HPDE6-E6E7 (cell line): ENCODE data around the gene CD9.
"Not testable (repeated sequence)": the region's sequence is repeated elsewhere in the genome, so short reads cannot be mapped to it uniquely, and the experiment has no call there.

Source experiments
- DNase-seq: peaks from one replicate; pipeline ENCODE4 v3.0.0; 2011; ENCODE audit warnings: missing footprints; ENCODE audit errors: extremely low spot score

Gene CD9

GRCh38 chr12:6199531-6200255 is 507 bp upstream of the CD9 start:
- DNase-seq, result no peak

DNA sequence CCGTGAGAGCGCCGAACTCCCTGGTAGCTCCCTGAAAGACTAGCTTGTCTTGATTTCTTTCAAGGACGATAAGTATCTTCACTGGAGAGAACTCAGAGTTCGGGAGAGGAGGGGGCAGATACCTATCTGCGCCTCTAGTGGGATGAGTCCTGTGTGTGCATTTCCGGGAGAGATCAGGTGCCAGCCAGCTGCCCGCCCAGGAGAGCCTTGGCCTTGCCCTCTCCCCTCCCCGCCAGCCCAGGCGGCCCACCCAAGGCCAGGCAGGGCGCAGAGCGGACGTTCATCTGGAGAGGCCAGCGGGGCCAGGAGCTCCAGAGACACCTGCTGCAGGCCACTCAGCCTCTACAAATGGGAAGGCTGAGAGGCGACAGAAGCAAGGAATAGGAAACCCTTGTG is 1.0 kb downstream of the CD9 start:
- no peak for DNase-seq

GRCh38 chr12:6201826-6202225 is 1.6 kb downstream of the CD9 start:
- DNase-seq, result no peak

GRCh38 chr12:6202304-6202703 is 2.1 kb downstream of the CD9 start:
- DNase-seq, result no peak

GRCh38 chr12:6202846-6203245 is 2.6 kb downstream of the CD9 start:
- DNase-seq, result no peak

- no peak for DNase-seq
Observed at GRCh38 chr12:6203601-6204000, 3.4 kb downstream of the CD9 start.

- no peak for DNase-seq
Observed at GRCh38 chr12:6204533-6205143, 4.4 kb downstream of the CD9 start.

DNA sequence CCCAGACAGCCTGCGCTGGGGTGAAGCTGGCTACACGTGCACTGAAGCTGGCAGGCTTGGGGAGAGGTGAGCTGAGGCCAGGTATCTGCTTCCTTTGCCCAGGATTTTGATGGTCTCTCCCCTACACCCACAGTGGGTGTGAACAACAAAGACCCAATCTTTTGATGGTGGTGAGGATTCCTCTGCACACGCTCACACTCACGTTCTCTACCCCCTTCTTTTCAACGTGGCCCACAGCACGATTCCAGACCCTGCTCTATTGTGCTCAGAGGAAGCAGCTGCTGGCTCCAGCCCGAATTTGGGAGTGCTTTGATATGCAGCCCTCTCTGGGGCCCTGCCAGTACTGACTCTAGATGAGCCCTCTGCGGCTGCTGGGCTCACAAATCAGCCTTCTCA is 4.9 kb downstream of the CD9 start:
- no peak for DNase-seq

- DNase-seq, result no peak
Observed at GRCh38 chr12:6205761-6206160, 5.6 kb downstream of the CD9 start.

DNA sequence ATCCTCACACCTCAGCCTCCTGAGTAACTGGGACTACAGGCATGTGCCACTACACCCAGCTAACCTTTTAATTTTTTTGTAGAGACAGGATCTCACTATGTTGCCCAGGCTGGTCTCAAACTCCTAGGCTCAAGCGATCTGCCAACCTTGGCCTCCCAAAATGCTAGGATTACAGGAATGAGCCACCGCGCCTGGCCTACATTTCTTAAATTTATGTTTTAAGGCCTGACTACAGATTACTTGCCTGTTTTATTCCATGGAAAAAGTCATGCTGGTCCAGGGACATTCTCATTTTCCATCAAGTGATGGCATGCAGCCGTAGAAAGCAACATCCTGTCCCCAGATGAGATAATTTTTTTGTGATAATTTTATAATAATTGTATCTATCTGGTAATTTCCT is 6.1 kb downstream of the CD9 start:
- no peak for DNase-seq

GRCh38 chr12:6207259-6207925 is 7.2 kb downstream of the CD9 start:
- DNase-seq, result no peak

DNA sequence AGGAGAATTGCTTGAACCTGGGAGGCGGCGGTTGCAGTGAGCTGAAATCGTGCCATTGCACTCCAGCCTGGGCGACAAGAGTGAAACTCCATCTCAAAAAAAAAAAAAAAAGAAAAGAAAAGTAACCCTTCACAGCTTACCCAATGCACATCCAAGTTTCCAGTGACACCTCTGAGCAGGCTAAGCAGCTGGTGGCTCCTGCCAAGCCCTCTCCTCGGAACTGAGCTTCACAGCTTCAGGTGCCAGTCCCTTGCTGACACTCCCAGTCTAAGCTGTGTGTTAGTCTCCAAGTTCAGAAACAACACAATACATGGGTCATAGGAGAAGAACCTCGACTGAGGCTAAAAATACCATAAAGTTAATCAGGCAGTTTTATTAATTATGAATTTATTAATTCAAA is 7.9 kb downstream of the CD9 start:
- no peak for DNase-seq

DNA sequence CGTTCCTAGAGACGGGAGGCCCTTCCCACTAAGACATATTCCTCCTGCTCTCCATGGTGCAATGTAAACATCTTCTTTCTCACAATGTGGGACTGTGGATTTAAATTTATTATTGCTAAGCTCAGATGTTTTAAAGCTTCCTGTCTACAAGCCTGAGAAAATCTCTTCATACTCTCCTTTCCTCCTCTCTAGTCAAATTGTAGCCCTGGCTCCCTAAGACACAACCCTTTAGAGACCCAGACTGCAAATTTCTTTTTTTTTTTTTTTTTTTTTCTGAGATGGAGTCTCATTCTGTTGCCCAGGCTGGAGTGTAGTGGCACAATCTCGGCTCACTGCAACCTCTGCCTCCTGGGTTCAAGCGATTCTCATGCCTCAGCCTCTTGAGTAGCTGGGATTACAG is 9.2 kb downstream of the CD9 start:
- DNase-seq, result not testable (repeated sequence)

DNA sequence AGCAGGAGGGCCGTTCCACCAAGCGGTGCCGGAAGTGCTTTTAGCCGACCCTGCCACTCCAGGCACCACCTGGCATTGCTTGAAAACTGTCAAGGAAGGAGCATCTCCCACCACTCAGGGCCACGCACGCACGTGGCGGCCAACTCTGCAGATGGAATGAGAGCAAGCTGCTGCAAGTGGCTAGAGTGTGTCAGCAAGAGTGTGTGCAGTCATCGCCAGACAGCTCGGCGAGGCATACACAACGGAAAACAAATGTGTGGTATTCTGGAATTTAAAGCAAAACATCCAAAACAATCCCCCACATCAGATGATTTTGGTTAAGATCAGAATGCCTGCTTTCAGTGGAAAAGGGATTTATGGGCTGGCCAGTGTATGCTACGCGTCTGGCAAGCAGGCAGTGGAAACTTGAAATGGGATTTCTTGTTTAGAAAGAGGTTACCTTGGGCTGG is 11.2 kb downstream of the CD9 start:
- DNase-seq, result no peak

- no peak for DNase-seq
Observed at GRCh38 chr12:6212086-6212485, 11.9 kb downstream of the CD9 start.

DNA sequence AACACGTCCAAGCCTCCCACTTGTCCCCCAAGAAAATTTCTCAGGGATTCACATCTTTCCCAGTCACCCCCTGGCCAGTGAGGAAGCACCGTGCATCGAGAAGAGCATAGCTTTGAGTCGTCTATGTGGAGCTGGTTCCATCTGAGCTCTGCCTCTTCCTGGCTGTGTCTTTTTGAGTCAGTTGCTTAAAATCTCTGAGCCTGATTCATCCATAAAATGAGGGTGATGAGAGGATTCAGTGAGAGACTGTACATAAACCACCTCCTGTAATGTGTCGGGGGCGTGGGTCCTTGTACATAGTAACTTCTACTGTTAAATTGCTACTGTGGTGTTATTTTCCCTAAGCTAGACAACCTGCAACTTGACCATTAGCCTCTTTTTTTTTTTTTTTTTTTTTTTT is 13.8 kb downstream of the CD9 start:
- no peak for DNase-seq

DNA sequence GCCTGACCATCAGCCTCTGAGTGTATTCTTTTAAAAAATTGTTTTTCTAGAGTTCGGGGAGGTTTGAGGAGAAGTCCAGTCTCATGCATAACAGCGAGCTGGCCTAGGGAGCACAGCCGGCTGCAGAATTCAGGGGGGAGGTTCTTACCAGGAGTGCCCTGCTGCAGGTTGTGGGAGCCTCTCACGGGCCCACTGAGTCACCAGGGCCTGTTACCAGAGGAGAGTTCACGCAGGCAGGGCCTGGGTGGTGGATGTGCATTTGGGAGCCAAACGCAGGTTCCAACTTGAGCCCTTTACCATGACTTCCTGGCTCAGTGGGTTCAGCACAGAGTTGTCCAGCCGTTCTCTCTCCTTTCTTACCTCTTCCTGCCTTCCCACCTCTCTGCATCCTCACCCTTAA is 14.4 kb downstream of the CD9 start:
- DNase-seq, result no peak

DNA sequence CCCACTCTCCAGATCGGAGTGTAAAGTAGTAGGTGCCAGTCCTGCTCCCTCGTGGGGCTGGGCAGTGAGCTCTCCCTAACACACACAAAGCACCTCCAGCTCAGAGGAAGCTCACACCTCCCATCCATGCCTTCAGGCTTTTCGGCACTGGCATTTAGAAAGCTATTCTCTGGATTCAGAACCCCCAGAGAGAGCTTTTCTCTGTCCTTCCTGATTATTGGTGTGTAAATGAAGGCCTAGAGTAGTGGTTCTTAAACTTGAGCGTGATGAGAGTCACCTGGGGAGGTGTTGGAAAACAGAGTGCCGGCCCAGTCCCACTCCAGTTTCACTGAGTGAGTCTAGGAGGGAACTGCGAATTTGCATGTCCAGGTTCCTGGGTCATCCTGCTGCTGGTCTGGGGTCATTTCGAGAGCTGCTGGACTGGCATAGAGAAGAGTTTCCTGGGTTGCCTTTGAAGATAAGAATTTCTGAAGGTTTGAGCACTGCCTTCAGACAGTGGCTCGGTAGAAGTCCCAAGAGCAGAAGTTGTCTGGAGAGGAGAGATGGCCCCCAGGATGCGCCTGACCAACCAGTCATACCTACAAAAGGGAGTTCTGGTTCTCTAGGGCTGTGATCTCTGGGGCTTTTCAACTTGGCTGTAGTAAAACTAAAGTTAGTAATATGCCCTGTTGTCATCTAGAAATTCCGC is 15.1 kb downstream of the CD9 start:
- no peak for DNase-seq

DNA sequence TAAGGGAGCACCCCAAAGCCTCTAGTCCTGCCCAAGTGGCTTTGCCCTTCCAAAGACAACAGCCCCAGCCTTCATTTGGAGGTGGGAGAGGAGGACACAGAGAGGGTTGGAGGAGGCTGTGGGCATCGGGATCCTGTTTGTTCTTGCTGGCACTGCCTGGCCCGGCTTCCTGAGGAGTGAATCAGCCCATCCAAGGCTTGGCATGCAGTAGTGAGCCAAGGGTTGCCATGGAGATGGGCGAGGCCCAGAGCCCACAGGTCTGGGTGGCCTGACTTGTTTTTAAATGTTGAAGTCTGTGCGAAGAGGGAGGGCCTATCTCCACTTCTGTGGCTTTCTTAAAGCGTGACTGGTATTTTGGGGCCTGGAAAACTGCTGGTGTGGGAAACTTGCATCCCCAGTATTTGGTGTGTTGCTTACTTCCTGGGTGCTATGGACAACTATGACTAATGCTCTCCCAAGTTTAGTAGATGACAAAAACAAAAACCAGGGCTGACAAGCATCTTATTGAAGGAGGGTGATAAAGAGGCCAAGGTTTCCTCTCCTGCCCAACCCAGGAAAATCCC is 15.8 kb downstream of the CD9 start:
- peak; percentile 97 for DNase-seq

GRCh38 chr12:6216581-6216980 is 16.4 kb downstream of the CD9 start:
- DNase-seq, result no peak

GRCh38 chr12:6218347-6218925 is 18.2 kb downstream of the CD9 start:
- DNase-seq, result no peak

GRCh38 chr12:6219980-6220379 is 19.8 kb downstream of the CD9 start:
- no peak for DNase-seq
